Measurements from ENCODE around the gene RRP15.

RRP15 gene

GRCh38 chr1:218344814-218345672 is 60.0 kb downstream of the RRP15 start, which contains the start of gene TGFB2:
TGFB2 (plus strand) TSS chr1:218345336; CDS start chr1:218346702, 1,366 bp downstream.
- DNase-seq, result peak; percentile 23

- peak; percentile 48 for DNase-seq
Measured at GRCh38 chr1:218345673-218346390, 60.7 kb downstream of the RRP15 start.

- peak; percentile 10 for DNase-seq
Measured at GRCh38 chr1:218346391-218347204, 61.5 kb downstream of the RRP15 start.

GRCh38 chr1:218347336-218347722 is 62.2 kb downstream of the RRP15 start:
- DNase-seq, result peak; percentile 6

GRCh38 chr1:218347723-218348627 is 62.9 kb downstream of the RRP15 start:
- no peak for DNase-seq

- DNase-seq, result no peak
Measured at GRCh38 chr1:218348628-218349071, 63.6 kb downstream of the RRP15 start.

- DNase-seq, result no peak
Measured at GRCh38 chr1:218349348-218350034, 64.4 kb downstream of the RRP15 start.

- no peak for DNase-seq
Measured at GRCh38 chr1:218350035-218350525, 65.0 kb downstream of the RRP15 start.

- no peak for DNase-seq
Measured at GRCh38 chr1:218350801-218351266, 65.7 kb downstream of the RRP15 start.

- DNase-seq, result peak; percentile 28
Measured at GRCh38 chr1:218351391-218352074, 66.4 kb downstream of the RRP15 start.

- DNase-seq, result no peak
Measured at GRCh38 chr1:218352075-218352438, 67.0 kb downstream of the RRP15 start.

GRCh38 chr1:218353656-218354055 is 68.6 kb downstream of the RRP15 start:
- no peak for DNase-seq

GRCh38 chr1:218355278-218355677 is 70.2 kb downstream of the RRP15 start:
- DNase-seq, result no peak

GRCh38 chr1:218357211-218357892 is 72.3 kb downstream of the RRP15 start:
- no peak for DNase-seq

- DNase-seq, result no peak
Measured at GRCh38 chr1:218357893-218358232, 72.8 kb downstream of the RRP15 start.

GRCh38 chr1:218361298-218362065 is 76.4 kb downstream of the RRP15 start:
- no peak for DNase-seq

- DNase-seq, result no peak
Measured at GRCh38 chr1:218362418-218363076, 77.5 kb downstream of the RRP15 start.

GRCh38 chr1:218363141-218363540 is 78.0 kb downstream of the RRP15 start:
- no peak for DNase-seq

Data from stimulated activated CD4-positive, alpha-beta T cell treated with anti-CD3 and anti-CD28 coated beads, Interleukin-15, amount 100 ng/mL, for 24 hours (primary cell).